SHP77 (cell line): ENCODE measurements around the gene LRRK2.
"Not testable (repeated sequence)": the region's sequence is repeated elsewhere in the genome, so short reads cannot be mapped to it uniquely, and the experiment has no call there.

Source experiments
- DNase-seq, 2 experiments: peaks; one replicate each; lab custom pipeline; 2025; lab: John Stamatoyannopoulos, UW

The LRRK2 gene

DNA sequence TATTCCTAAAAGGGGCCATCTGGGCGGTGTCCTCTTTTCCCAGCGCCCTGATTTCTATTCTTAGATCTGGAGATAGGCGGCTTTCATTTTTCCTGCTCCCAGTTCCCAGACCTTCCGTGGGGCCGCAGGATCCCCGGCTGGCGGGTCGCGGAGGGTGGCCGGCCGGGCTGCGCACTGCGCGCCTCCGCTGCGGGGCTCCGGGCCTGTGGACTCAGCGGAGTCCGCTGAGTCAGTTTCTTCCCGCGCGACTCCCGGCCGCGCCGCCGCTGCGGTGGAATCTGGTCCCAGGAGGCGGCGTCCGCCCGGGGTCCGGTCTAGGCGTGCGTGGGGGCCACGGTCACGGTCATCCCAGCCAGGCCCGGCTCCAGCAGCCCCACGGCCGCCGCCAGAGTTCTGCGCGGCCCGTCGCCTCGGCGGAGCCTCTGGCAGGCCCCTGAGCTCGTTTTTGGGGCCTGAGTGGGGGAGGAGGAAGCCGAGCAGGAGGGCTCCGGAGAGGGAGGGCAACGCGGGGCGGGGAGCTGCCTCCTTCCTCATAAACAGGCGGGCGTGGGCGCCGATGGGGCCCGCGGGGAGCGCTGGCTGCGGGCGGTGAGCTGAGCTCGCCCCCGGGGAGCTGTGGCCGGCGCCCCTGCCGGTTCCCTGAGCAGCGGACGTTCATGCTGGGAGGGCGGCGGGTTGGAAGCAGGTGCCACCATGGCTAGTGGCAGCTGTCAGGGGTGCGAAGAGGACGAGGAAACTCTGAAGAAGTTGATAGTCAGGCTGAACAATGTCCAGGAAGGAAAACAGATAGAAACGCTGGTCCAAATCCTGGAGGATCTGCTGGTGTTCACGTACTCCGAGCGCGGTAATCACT, at the start of gene LRRK2:
Gene LRRK2 (plus strand): TSS at position 559 of the 853 bp plus-strand sequence. CDS start 135 bp downstream, at position 694.
- DNase-seq = no peak

DNA sequence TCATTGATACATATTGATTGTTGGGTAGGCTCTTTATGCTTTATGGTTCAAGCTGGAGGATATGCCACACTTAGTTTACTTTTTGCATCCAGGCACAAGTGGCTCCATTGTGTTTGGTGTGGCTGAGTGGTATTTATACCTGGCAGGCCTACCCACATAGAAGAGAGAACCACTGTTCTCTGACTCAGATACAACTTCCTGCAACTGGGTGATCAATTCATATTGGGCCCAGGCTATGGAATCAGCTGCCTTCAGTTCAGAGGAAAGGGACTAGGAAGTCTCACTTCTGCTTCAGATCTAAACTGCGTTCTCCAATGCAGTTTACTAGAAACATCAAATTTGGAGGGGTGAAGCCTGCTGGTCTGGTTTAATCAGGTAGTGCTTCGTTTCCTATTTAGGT, 49.8 kb upstream of the LRRK2 start:
- DNase-seq = no peak

DNA sequence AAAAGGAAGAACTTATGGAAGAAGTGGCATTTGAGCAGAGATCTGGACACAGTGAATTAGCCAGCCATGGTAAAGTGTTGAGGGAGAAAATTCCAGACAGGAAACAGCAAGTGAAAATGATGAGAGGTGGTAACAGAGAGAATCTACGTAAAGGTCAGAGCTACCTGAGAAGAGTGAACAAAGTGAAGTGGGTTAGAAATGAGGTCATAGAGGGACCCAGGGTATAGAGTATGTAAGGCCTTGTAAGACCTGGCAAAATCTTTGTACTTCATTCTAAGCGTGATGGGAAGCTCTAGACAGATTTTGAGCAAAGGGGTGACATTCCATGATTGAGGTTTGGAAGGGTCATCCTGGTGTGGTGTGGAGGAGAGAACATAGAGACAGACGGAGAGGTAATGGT, 49.3 kb upstream of the LRRK2 start:
- DNase-seq = no peak

DNA sequence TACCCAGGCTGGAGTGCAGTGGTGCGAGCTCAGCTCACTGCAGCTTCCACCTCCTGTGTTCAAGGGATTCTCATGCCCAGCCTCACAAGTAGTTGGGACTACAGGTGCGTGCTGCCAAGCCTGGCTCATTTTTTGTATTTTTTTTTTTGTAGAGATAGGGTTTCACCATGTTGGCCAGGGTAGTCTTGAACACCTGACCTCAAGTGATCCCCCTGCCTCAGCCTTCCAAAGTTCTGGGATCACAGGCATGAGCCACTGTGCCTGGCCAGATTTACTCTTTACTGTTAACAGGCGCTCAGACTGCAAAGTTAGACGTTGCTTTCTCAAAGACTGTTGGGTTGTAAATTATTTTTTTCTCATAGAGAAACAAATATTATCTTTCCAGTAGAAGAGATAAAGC, 46.1 kb upstream of the LRRK2 start:
- no peak for DNase-seq

DNA sequence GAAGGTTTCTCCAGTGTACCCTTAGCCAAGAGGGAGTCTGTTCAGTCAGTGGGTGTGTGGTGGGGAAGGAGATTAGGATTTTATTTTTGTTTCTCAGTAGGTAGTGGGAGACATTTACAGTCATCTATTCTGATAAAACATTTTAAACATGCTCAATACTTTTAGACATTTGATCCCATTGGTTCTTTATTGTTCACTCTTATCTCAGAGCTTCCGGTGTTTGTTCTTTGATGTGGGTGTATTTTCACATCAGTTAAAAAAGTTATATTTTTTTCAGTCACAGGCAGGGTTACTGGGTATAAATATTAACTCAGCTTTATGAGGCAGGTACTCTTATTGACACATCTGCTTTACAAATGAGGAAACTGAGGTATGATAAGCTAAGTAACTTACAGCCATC, 43.3 kb upstream of the LRRK2 start:
- no peak for DNase-seq

DNA sequence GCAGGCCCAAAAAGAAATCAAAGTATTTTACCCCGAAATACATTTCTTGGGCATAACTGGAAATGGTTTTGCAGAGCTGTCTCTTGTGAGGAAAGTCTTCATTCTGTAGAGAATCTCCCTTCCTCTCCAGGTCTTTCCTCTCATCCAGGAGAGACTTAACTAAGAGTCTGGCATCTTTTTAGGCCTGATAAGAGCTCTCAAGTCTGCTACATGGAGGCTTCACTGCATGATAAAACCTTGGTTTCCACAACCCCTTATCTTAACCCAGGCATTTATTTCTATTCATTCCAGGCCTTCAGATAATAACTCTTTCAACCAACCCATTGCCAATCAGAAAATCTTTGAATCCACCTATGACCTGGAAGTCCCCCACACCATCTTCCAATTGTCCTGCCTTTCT, 41.1 kb upstream of the LRRK2 start:
- DNase-seq = no peak

DNA sequence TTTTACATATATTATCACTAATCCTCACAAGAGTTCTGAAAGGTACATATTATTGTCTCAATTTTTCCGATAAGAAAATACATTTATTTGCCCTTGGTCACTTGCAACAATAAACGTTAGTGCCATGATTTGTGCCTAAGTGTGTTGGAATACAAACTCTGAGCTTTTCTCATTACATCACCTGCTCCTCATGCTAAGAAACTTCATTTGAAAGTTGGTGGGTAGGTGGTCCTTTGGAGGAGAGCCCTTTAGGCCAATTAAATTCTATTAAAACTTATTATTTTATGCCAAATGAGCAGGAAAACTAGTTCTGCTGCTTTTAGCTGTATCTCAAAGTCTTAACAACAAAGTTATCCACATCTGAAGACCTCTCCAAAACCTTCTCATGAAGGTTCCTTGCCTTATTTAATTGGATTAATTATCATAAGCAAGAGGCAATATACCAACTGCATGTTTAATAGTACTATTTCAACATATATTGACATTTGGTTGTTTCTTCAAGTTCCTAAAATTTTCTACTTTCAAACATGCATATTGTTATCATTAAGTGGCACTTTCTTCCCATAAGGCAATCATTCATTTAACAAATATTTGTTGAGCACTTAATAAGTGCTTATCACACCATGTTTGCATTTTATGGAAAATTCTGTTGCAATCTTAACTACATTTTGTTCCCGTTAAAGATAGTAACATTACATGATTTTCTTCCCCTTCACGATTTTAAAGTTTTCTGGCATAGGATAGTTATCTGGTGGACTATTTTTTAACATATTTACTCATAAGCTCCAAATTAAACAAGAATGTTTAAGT, 40.1 kb upstream of the LRRK2 start:
- no peak for DNase-seq

DNA sequence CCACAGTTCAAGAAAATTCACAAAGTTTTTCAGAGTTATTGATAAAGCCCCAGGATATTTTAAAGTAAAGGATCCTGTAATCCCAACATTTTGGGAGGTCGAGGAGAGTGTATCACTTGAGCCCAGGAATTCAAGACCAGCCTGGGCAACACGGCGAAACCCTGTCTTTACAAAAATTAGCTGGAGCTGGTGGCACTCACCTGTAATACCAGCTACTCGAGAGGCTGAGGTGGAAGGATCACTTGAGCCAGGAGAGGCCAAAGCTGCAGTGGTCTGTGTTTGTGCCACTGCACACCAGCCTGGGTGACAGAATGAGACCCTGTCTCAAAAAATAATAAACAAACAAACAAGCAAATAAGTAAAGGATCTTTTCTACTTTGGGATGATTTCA, 39.5 kb upstream of the LRRK2 start:
- DNase-seq = no peak

DNA sequence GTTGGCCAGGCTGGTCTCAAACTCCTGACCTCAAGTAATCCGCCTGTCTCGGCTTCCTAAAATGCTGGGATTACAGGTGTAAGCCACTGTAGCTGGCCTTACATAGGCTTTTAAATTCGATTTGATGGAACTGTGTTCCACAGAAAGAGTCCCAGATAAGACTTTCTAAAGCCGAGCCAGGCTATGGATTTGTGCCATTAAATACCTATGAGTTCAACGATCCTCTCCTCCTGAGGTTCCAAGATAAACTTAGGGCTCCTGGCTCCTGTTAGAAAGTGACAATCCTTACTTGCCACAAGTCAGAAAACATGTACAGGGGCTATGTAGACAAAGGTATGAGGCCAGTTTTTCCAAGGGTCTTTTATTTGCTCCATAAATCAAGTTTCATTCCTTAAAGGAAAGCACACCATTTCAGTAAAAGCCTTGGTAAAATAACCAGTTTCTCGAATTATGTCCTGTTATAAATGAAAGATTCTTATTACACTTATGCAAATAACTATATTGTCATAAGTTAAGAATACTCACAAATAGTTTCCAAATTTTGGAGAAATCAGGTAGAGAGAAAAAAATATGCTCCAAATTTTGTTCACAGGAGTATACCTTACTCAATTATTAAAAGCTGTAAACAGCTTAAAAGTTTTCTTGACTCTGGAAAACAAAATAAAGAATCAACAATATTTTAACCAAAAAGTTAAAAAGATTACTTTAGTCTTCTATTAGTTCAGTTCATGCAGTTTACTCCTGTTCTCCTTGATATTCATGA, 36.1 kb upstream of the LRRK2 start:
- no peak for DNase-seq

DNA sequence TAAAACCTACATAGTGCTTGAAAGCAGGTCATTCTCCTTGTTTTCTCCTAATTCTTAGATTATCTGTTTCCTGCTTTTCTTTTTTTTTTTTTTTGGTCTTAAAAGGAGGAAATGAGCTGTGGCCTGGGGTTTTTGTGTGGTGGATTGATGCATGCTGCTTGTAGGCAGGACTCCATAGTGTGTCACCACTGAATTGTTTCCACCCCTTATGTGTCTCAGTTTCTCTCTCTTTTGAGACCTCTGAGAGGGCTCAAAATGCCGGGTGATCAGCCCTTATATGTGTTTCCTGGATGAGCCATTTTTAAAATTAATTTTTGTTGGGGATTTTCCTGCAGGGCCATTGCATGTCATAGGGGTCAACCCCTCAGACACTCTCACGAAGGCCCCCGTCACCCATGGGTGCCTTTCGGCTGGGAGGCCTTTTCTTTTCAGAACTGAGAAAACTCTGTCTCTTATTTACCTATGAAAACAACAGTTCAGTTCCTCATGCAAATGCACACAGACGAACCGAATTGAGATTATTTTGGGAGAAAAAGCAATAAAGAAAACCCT, 32.0 kb upstream of the LRRK2 start:
- no peak for DNase-seq

DNA sequence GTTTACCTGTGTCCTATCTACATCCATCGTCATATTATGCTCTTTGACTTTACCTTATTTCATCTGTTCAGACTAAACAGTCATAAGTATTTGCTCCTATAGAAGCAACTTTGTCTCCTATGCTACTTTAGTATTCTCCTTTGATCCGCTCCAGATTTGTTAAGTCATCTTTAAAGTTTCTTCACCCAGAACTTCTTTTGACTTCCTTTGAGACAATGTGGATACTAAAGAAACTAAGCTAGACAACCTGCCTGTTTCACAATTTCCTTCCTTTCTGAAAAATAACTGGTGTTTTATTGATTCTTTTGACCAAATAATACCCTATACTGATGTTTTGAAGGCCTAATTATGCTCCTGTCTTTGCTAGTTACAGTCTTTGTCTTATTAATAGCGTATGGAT, 30.0 kb upstream of the LRRK2 start:
- DNase-seq = no peak

DNA sequence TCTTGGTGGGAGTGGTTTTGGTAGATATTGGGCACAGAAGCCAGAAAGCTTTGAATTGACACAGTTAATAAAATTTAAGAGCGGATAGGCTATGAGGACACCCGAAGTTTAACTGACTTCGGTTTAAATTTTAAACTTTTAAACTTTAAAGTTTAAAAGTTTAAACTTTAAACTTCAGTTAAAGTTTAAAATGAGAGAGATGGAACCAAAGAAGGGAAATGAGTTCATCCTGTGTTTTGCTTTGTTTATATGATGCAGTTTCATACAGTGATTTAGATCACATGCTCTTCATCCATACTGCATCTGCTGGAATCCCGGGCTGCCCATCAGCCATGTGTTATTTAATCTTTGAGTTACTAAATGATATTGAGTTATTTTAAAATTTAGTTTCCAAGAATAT, 27.2 kb upstream of the LRRK2 start:
- DNase-seq = no peak

DNA sequence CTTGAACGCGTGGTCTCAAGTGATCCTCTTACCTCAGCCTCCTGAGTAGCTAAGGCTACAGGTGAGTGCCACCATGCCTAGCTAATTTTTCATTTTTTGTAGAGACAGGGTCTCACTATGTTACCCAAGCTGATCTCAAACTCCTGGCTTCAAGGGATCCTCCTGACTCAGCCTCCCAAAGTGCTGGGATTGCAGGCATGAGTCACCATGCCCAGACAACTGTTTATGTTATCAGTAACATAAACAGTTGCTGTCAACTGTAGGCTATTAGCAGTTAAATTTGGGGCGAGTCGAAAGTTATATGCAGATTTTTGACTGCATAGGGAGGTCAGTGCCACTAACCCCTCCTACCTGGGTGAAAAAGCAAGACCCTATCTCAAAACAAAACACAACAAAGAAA, 26.2 kb upstream of the LRRK2 start:
- no peak for DNase-seq

DNA sequence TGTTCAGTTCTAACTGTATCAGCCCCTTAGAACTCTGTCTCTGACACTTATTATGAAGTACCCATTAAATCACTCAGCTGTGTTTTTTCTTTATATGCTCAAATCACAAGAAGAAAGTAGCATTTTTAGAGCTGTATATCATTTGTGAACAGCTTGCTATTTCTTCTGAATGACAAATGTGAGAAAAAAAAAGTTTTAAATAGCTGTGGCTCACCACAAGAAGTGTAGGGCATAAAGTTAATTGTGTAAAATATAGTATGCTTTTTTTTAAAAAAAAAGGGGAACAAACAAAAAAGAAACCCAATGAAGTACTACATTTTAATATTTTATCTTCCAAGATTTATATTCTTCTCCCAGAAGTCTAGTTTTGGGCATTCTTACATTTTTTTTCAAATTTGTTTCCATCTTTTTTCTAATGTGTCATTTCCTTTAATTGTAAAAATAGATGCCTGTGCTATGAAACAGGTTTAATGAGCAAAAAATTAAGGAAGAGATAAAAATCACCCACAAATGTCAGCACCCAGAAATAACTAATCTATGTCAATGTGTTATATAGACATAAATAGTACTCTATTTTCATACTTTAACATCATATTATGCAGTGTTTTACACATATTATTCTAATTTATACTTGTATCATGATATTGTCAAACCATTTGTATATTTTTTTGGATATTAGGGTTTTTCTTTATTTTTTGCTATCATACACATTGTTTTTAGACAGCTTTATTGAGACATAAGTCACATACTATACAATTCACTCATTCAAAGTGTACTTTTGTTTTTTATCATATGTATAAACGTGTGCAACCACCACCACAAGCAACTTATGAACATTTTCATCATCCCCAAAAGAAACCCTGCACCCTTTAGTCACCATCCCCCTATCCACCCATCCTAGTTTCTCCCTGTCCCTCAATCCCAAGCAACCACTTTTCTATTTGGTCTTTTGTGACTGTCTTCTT, 22.4 kb upstream of the LRRK2 start:
- DNase-seq = no peak

DNA sequence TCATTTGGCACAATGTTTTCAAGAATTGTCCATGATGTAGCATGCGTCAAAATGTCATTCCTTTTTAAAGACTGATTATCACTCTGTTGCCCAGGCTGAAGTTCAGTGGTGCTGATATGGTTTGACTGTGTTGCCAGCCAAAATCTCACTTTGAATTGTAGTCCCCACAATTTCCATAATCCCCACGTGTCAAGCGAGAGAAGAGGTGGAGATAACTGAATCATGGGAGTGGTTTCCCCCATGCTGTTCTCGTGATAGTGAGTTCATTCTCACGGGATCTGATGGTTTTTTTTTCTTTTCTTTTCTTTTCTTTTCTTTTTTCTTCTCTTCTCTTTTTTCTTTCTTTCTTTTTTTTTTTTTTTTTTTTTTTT, 21.8 kb upstream of the LRRK2 start:
- DNase-seq = no peak

DNA sequence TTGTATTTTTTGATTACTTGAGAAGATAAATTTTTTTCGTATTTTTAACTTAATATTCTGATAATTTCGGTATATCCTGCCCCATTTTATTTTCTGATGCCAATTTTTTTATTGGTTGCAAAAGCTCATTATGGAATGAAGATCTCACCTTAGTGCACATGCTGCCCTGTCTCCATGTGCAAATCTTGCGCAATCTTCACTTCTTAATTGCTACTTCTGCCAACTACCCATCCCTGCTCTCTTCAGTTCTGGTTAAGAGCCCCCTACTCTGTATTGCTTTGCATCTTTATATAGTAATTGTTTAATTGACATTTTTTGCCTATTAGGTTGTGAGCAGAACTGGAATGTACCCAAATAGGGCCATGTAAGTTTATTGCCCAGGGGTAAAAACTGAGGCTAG, 20.5 kb upstream of the LRRK2 start:
- no peak for DNase-seq

DNA sequence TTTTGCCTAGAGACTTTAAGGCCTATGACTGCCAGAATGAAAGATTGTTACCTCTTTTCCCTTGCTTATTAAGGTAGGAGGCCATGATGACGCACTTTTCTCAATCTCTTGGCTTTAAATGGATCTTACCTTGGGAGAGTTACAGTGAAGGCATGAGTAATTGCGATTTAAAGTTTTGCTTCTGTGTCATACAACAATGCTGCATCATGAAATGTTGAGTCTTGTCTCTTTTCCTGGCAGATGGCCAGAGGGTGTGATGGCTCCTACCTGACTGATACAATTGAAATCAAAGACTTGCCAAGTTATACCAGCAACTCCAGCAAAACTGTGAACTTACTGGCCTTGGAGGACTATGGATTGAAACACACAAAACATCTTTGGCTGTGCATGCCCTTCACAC, 17.2 kb upstream of the LRRK2 start:
- DNase-seq = no peak

DNA sequence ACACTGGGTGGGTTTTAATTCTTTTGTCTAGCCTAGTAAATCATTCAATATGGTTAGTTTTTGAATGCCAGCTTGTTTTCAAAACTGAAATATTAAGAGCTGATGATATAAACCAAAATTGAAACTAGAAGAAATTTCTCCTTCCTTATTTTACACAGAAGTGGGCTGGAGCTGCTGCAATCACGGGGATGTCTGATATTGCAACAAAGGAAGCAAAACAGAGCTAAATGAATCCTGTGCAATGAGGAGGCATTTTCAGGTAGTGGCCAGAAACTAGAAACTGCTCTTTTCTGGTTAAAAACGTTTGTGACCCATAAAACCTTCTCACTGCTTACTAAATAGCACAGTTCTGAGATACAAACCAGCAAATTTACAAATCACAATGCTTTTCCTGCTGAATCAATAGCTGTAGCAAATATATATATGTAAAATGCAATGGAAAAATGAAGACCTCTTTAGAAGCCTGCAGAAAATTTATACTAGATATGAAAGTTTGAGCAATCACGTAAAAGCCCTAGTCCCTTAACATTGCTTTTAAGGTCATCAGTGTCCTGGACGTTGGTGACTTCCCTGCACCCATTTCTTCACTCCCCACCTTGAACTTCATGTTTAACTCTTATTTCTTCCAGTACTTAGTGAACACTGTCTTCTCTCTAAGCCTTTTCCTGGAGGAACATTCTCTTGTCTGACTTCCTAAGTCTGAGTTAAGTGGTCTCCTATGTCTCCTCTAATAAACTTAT, 15.9 kb upstream of the LRRK2 start:
- no peak for DNase-seq

DNA sequence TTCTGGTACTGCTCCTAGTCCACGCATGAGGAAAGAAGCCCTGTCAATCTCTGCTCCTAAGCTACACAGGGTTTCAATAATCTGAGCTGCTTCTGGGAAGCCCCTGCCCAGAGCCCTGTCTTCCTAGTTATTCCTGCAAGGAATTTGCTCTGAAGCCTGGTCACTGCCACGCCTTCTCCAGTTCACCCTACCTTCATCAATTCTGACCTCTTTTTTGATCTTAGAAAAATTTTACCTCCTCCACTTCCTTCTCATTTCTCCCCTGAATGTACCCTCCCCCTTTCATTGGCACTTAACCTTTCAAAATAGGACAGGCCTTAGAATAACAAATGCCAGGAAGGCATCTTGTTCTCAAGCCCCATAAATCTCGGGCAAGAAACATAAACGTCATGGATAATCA, 14.9 kb upstream of the LRRK2 start:
- DNase-seq = no peak

DNA sequence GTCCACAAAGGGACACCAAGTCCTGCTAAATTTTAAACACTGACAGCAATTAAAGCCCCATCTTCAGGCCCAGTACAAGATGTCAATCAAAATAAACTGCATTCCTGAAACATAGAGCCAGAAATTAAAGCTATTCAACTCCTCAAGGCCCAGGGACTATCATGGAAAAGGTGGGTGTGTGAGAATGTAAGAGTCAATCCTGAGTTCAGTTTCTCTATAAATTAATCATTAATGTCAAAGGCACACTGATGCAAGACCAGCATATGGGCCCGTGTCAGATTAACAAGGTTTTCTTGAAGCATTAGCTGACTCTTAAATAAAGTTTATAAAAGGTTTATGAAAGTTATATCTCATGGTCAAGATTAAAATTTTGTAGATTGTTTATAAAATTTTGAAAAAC, 13.6 kb upstream of the LRRK2 start:
- DNase-seq = not testable (repeated sequence)

DNA sequence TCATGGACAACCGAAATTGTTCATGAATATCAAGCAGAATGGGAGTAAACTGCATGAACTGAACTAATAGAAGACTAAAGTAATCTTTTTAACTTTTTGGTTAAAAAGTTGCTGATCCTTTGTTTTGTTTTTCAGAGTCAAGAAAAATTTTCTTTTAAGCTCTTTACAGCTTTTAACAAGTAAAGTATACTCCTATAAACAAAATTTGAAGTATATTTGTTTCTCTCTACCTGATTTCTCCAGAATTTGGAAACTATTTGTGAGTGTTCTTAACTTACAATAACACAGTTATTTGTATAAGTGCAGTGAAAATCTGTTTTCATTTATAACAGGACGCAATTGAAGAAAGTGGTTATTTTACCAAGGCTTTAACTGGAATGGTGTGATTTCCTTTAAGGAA, 12.2 kb upstream of the LRRK2 start:
- DNase-seq = no peak
